HepG2 (cell line): ENCODE measurements around the gene PHKA2. TPM values are rescaled to one million over a fixed set of nuclear protein-coding genes. Genes with fewer than 3 reads are reported as not detected.

Experiments used
- ATAC-seq: fragments of 200-7000 bp; cut with Tn5 transposase; 3 replicates; pipeline ENCODE4 v1.9.1; 2020; ENCODE audit warnings: mild to moderate bottlenecking, moderate library complexity
- BruUV-seq: library from RNA; stranded (reverse); fragments of 400-500 nt; replicated peaks from 2 replicates; lab custom pipeline; 2021; lab: Mats Ljungman, UMichigan
- CTCF ChIA-PET: fragments of 300-600 bp; formaldehyde crosslinking; extraction: SDS; loops from one replicate; lab custom pipeline; 2021; ENCODE audit warnings: low total read pairs, inconsistent platforms, low intra/inter-chr PET ratio; lab: Yijun Ruan, JAX
- POLR2A ChIA-PET: fragments of 350-600 bp; sonication (Branson Sonifier 250); formaldehyde crosslinking; loops from one replicate; lab custom pipeline; 2020; ENCODE audit warnings: antibody characterized with exemption, inconsistent platforms; lab: Yijun Ruan, JAX
- DNase-seq: peaks from one replicate; pipeline ENCODE4 v3.0.0-alpha.2; 2015; ENCODE audit warnings: low spot score
- FAIRE-seq: peaks from 3 replicates; lab custom pipeline; 2011; peaks lifted over from hg19 to GRCh38; lab: Jason Lieb, UNC
- H2AFZ ChIP-seq: one replicate; pipeline ENCODE4 v1.6.1; 2011; ENCODE audit warnings: low read length, inconsistent platforms
- H3K27ac ChIP-seq: fragments of 300-600 bp; 3 replicates; pipeline ENCODE4 v1.8.0; 2011; ENCODE audit warnings: mixed run types, mild to moderate bottlenecking, mixed read lengths, low read length, inconsistent platforms; ENCODE audit not compliant: insufficient read depth; ENCODE audit errors: extremely low read length
- H3K27me3 ChIP-seq, 2 experiments: fragments of 200-600 bp in 1 of 2; 2 replicates in 1 of 2; 3 replicates in 1 of 2; pipeline versions ENCODE4 v1.6.0 to v1.8.0; 2011; ENCODE audit warnings: low read length in 2 of 2, mild to moderate bottlenecking in 2 of 2, moderate library complexity in 2 of 2, inconsistent platforms in 1 of 2; ENCODE audit not compliant: insufficient read depth in 2 of 2, control insufficient read depth in 1 of 2
- H3K36me3 ChIP-seq, 2 experiments: fragments of 200-600 bp in 1 of 2; replicated peaks in 1 of 2; 2 replicates in 1 of 2; 3 replicates in 1 of 2; pipeline versions ENCODE4 v1.5.1 to v1.8.0; 2011; ENCODE audit warnings: low read length in 2 of 2, inconsistent platforms in 1 of 2; ENCODE audit not compliant: insufficient read depth in 2 of 2, control insufficient read depth in 1 of 2
- H3K4me1 ChIP-seq: 2 replicates; pipeline ENCODE4 v1.5.1; 2012; ENCODE audit warnings: low read length, inconsistent platforms; ENCODE audit not compliant: insufficient read depth
- H3K4me2 ChIP-seq: 2 replicates; pipeline ENCODE4 v1.6.0; 2011; ENCODE audit warnings: low read depth, low read length, inconsistent platforms
- H3K4me3 ChIP-seq, 3 experiments: fragments of 200-600 bp in 1 of 3; sonication (generic), shearing (Covaris generic) in 1 of 3; replicated peaks in 1 of 3; 2 replicates each; pipeline ENCODE4 v1.5.1; 2011 to 2016; ENCODE audit warnings: low read length in 3 of 3, inconsistent platforms in 2 of 3, low read depth in 2 of 3, mild to moderate bottlenecking in 2 of 3, control low read depth in 1 of 3, mixed read lengths in 1 of 3; ENCODE audit not compliant: insufficient read depth in 1 of 3
- H3K79me2 ChIP-seq: one replicate; pipeline ENCODE4 v1.6.1; 2011; ENCODE audit warnings: low read length, inconsistent platforms; ENCODE audit not compliant: insufficient read depth
- H3K9ac ChIP-seq: 2 replicates; pipeline ENCODE4 v1.6.0; 2011; ENCODE audit warnings: mild to moderate bottlenecking, low read depth, low read length, inconsistent platforms; ENCODE audit not compliant: insufficient read depth
- H3K9me3 ChIP-seq: 2 replicates; pipeline ENCODE4 v1.5.1; 2012; ENCODE audit warnings: mild to moderate bottlenecking, low read length
- H4K20me1 ChIP-seq: 2 replicates; pipeline ENCODE4 v1.6.0; 2011; ENCODE audit warnings: inconsistent platforms, mild to moderate bottlenecking, low read length, moderate library complexity; ENCODE audit not compliant: insufficient read depth
- SMAD1 ChIP-seq: sonication (generic); formaldehyde crosslinking; IDR thresholded peaks from 2 replicates; pipeline ENCODE4 v1.4.0; 2020; ENCODE audit warnings: missing genetic modification reagents, low read depth, mild to moderate bottlenecking, borderline replicate concordance
- ZBTB43 ChIP-seq: sonication (generic); formaldehyde crosslinking; conservative IDR thresholded peaks from 2 replicates; pipeline ENCODE4 v1.4.0; 2020; ENCODE audit warnings: missing genetic modification reagents
- ZFP41 ChIP-seq: sonication (generic); formaldehyde crosslinking; IDR thresholded peaks from 2 replicates; pipeline ENCODE4 v1.4.0; 2020; ENCODE audit warnings: mild to moderate bottlenecking, missing genetic modification reagents, borderline replicate concordance
- ZNF263 ChIP-seq: sonication (generic); formaldehyde crosslinking; IDR thresholded peaks from 2 replicates; pipeline ENCODE4 v1.4.0; 2020; ENCODE audit warnings: missing genetic modification reagents
- ZUFSP ChIP-seq: sonication (generic); formaldehyde crosslinking; IDR thresholded peaks from 2 replicates; pipeline ENCODE4 v1.9.0; 2021; ENCODE audit warnings: missing genetic modification reagents, mild to moderate bottlenecking, borderline replicate concordance
- WGBS: methylation state at CpG from one replicate; pipeline ENCODE4 v1.1.6; 2017; ENCODE audit warnings: low lambda C conversion rate; 5-methylcytosine and 5-hydroxymethylcytosine counted together
- in situ Hi-C: cut with HindIII; loops from 2 replicates; pipeline ENCODE4 v1.10.0; 2017; ENCODE audit warnings: low pct_unique_long_range_greater_than_20kb; ENCODE audit not compliant: extremely low pct_ligation_motif_present
- intact Hi-C: fragments of 100-400 bp; cut with micrococcal nuclease; formaldehyde crosslinking; loops from one replicate; pipeline ENCODE4 v1.10.0; 2022; ENCODE audit not compliant: unreplicated experiment
- polyA plus RNA-seq, 8 experiments: library from polyadenylated mRNA; depleted of rRNA in 3 of 8; stranded (reverse) in 7 of 8; unstranded in 1 of 8; fragments of >200 nt; fragmentation: Illumina TruSeq in 4 of 8; extraction: Trizol in 4 of 8; gene quantifications; 2 replicates each; pipeline versions ENCODE4 v1.2.1 to v1.2.3, GENCODE V29; 2011 to 2016; ENCODE audit warnings: low read depth in 4 of 8, missing spikeins in 1 of 8, mixed read lengths in 1 of 8; ENCODE audit not compliant: insufficient read depth in 1 of 8
- total RNA-seq, 5 experiments: library from RNA; depleted of rRNA; stranded (reverse); fragments of >200 nt; fragmentation: Illumina TruSeq; extraction: Trizol; gene quantifications; 2 replicates each; pipeline ENCODE4 v1.2.3, GENCODE V29; 2016; ENCODE audit warnings: low read depth in 1 of 5

Gene PHKA2
- total and polyA plus RNA-seq, 2 of the 13 experiments (the other 11 are each of a cell fraction or from before 2014, with no cell fraction given) = 20.5 to 273 TPM

GRCh38 chrX:18894156-18894555 lies 89.8 kb downstream of the PHKA2 start:
- DNase-seq = no peak
- in situ Hi-C loops = loop anchor here (25.0 kb wide), 1 partner anchor 282 kb away; no protein-coding TSS in a partner anchor
- ChIA-PET POLR2A (no interaction called here), CTCF (no interaction called here)
- H3K36me3 ChIP-seq = peaks cover 4 to 23% of the 10 kb centered on the region in 2 experiments; a peak in 4 of 5 replicates
- no peaks in the 10 kb centered on the region for H4K20me1 ChIP-seq
- ATAC-seq = no peak
- no peak overlapping the region for H3K4me3 ChIP-seq
- no peaks in the 10 kb centered on the region for H3K9me3 ChIP-seq
- 80% methylated on average over 1 of the region's 18 CpGs for WGBS
- no peak overlapping the region for H2AFZ ChIP-seq
- no peak overlapping the region for H3K4me2 ChIP-seq
- TF ChIP-seq SMAD1 (no peak), ZFP41 (CRISPR knock-in tag) (no peak), ZBTB43 (CRISPR knock-in tag) (no peak), ZNF263 (CRISPR knock-in tag) (no peak), ZUFSP (CRISPR knock-in tag) (no peak)
- no peak overlapping the region for H3K9ac ChIP-seq
- no peak for FAIRE-seq
- no peak overlapping the region for H3K27ac ChIP-seq
- no TSS peak for BruUV-seq
- no peaks in the 10 kb centered on the region for H3K4me1 ChIP-seq
- no peaks in the 10 kb centered on the region for H3K79me2 ChIP-seq
- H3K27me3 ChIP-seq = no peaks in the 10 kb centered on the region
- intact Hi-C loops = no loop called here
